DMS 273 (cell line): Measurements from ENCODE around the gene LRIT3.
A peak's percentile ranks its signal among the peaks of the same experiment; 100 is the strongest.

ENCODE experiments used
- DNase-seq: peaks from one replicate; lab custom pipeline; 2025; ENCODE audit not compliant: unreplicated experiment; lab: John Stamatoyannopoulos, UW

The LRIT3 gene

DNA sequence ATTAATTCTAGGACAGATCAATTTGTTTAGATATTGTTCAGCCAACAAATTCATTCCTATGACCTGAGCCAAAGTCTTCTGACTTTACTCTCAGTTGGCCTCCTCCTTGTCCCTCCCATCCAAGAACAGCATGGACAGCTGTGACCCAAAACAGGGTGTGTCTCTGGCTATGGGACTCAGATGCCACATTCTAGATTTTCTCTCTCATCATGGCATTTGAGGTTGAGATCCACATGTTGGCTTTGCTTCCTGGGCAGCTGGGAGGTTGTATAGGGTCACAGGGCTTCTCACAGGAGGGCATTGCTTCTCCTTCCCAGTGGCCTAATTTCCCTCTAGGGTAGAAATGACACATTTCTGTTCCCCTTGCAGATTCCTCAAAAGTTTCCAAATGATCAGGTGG is 42.2 kb downstream of the LRIT3 start:
- DNase-seq, result no peak

DNA sequence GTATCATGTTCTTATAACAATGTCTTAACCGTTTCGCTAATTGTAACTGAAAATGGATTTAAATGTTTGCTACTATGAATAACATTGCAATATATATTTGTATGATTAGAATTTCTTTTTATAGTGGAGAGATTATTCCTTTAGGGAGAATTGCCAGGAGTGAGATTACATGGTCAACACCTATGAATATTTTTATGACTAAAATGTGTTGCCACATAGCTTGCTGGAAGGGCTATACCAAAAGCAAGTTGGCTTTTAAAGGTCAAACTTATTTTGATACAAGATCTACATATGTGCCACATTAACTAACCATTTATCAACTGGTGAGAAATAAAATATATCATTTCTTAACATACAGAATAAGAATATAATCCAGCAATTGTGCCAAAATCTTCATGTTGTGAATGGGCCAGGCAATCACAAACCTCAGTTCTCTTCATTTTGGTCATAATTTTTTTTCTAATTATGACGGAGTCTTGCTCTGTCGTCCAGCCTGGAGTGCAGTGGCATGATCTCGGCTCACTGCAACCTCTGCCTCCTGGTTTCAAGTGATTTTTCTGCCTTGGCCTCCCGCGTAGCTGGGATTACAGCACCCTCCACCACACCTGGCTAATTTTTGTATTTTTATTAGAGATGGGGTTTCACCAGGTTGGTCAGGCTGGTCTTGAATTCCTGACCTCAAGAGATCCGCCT is 54.8 kb downstream of the LRIT3 start:
- no peak for DNase-seq

DNA sequence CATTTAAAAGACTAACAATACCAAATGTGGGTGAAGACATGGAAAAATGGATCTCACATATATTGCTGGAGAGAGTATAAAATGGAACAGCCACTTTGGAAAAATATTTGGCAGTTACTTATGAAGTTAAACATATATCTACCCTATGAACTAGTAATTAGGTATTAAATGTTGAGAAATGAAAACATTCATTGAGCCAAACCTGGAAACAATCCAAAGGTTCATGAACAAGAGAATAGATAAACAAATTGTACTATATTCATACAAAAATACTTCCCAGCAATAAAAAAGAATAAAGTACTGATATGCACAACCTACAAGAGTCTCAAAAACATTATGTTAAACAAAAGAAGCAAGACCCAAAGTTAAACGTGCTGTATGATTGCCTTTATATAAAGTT is 60.8 kb downstream of the LRIT3 start:
- DNase-seq, result no peak

DNA sequence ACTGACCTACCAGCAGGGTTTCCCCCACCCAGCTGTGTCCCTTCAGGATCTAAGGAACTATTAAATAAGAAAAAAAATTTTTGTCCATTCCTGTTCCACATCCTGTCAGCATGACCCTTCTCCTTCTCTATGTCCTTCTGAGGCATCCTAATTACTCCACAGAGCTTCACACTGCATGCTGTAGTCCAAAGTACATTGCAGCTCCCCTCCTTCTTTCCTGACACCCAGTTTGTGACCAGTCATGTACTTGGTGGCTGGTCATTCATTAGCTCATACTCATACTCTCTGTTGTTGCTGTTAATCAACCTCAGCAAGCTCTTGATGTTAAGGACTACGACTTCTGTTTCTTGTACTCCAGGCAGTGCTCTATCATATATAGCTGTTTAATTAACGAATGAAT is 62.3 kb downstream of the LRIT3 start:
- DNase-seq, result no peak

DNA sequence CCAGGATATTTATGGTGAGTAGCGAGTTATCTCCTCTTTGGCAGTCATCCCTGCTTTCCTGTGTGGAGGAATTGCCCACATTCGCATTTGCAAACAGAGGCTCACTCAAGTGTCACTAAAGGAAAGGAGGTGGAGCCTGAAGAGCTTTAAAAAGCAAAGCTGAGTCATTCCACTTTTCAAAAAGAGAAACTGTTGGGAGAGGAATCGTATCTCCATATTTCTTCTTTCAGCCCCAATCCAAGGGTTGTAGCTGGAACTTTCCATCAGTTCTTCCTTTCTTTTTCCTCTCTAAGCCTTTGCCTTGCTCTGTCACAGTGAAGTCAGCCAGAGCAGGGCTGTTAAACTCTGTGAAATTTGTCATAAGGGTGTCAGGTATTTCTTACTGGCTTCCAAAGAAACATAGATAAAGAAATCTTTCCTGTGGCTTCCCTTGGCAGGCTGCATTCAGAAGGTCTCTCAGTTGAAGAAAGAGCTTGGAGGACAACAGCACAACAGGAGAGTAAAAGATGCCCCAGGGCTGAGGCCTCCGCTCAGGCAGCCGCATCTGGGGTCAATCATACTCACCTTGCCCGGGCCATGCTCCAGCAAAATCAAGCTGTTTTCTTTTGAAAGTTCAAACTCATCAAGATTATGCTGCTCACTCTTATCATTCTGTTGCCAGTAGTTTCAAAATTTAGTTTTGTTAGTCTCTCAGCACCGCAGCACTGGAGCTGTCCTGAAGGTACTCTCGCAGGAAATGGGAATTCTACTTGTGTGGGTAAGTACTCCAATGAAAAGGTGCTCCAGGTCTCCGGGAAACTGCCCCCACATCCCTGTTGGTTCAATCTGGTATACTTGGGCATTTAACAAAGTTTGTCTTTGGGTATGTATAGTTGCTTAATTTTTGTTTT is 65.0 kb downstream of the LRIT3 start, which contains the start of gene EGF:
Gene EGF, plus strand, starts transcription at position 178 of the 890 bp plus-strand sequence. Its CDS starts 453 bp downstream, at position 631.
- peak; percentile 26 for DNase-seq

DNA sequence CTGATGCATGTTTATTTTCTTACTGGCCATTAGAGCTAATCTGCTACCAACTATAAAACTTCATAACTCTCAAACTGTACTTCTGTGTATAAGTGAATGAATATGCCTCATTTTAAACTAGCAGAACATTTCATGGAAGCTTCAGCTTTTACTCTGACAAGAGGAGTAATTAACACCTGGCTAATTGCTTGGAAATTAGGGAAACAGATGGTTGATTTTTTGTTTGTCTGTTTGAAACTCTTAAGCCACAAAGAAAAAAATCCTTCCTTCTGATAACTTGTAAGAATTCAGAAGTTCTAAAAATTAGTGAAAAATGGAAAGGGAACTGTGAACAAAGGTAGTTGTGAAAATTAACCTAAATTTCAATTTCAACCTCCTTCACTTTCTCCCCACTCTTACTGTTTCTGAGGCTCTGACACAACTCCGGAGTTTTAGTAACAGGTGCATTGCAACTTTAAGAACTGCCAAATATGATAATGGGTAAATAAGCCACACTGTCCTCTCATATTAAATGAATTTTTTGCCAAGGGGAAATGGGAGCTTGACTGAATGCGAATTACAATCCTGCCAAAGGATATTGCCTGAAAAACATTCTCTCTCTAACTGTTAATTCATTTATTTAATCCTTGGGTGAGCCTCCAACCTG is 65.8 kb downstream of the LRIT3 start:
- DNase-seq, result peak; percentile 7

DNA sequence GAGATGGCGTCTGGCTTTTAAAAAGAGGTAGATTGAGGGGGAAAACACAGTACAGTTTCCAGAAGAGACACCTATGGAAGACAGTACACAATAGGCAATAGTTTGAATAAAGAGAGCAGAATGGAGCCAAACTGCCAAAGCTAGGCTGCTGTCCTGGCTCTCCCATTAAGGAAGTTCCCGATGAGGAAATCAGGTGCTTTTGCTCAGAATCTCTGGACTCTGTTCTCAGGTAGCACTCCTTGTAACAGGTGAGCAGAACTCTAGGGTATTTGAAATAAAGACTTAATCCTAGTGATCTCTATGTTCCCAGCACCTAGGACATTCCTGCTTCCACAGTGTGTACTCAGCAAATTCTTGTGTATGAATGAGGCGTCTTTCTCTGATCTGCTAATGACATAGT is 66.4 kb downstream of the LRIT3 start:
- DNase-seq, result no peak

DNA sequence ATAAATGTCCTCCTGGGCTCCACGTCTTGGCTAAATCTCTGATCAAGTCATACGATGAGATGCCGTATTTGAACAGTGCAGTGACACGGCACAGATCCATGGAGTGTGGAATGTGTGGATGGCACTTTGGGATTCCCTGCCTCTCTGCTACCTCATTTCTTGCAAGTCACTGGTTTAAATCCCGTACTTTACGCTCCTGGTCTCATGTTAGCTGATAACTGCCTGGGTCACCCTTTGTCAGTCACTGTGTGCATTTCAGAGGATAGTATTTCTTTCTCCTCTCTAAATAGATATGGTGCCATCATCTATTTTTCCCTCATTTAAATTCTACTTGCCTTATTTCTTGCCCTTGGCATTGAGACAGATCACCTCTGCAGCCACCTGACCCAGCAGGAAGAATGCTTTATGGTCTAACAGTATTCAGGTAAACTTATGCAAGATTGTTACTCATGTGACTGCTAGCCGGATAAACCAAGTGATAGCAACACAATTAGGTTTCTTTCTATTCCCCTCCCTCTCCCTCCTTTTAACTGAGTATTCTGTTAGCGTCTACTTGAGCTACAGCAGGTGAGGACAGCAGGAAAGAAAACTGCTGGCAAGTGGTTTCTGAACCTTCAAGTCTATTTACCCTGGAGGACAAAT is 67.6 kb downstream of the LRIT3 start:
- DNase-seq, result no peak

DNA sequence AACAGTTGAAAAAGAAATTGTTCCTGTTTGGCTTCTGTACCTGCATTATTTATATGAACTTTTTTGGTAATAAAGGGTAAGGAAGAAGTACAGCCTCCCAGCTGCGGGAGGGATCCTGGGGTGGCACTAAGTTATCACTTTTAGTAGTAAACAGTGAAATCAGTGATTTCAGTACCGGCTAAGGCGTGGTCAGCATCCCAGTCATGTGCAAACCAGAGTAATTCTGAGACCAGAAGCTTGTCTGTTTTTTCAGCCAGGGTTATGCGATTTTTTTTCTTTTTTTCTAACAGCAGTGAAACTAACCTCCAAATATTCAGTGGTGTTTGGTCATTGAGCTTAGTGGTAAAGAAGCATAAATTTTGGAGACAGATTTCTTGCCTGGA is 68.1 kb downstream of the LRIT3 start:
- no peak for DNase-seq

DNA sequence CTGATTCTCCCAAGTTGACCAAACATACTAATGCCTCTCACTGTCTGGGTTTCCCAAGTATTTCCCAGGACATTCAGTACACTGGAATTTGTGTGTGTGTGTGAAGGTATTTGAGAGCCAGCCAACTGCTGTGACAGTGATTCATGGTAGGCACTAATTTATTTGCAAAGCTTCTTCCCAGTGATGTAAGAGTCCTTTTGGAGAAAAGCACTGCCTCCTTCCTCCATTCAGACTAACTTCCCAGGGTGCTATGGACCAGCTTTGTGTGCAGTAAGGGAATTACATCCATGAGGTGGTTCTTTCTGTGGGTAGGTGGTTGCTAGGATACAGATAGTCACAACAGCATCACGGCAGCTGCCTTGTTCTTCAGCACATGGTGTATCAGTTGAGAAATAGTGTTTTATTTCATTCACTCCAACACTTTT is 73.5 kb downstream of the LRIT3 start:
- peak; percentile 6 for DNase-seq
